GM19372 (cell line): Measurements from ENCODE around the gene TOMM40L.
"Not testable (repeated sequence)": the region's sequence is repeated elsewhere in the genome, so short reads cannot be mapped to it uniquely, and the experiment has no call there.

Experiments used
- ATAC-seq: cut with Tn5 transposase; IDR thresholded peaks from one replicate; pipeline ENCODE4 v1.9.1; 2021; ENCODE audit warnings: mild to moderate bottlenecking, low read depth, moderate library complexity; ENCODE audit not compliant: unreplicated experiment

The TOMM40L gene

DNA sequence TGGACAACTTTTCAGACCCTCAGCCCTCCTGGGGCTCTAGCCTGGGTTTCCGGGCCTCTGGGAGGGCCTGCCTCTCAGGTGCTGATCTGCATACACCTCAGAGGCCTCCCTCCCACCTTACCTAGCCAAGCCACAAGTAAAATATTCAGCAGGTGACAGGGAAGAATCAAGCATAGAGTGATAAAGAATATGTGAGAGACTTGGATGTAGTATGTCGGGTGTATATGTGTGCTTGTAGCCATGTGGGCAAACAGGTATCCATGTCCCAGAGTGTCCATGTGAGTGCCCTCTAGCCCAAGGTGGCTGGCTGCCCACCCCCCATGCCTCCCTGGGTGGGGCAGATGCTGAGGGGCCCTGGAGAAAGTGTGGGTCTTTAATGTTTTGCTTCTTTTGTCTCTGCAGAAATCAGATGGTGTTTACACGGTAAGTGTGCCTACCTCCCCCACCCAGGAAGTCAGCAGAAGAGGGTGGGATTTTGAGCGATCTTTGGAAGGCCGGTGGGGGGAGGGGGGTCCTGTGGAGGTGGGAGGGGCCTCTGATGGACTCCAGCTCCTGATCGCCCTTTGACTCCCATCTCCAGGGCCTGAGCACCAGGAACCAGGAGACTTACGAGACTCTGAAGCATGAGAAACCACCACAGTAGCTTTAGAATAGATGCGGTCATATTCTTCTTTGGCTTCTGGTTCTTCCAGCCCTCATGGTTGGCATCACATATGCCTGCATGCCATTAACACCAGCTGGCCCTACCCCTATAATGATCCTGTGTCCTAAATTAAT is 7.4 kb upstream of the TOMM40L start:
- ATAC-seq, result no peak

DNA sequence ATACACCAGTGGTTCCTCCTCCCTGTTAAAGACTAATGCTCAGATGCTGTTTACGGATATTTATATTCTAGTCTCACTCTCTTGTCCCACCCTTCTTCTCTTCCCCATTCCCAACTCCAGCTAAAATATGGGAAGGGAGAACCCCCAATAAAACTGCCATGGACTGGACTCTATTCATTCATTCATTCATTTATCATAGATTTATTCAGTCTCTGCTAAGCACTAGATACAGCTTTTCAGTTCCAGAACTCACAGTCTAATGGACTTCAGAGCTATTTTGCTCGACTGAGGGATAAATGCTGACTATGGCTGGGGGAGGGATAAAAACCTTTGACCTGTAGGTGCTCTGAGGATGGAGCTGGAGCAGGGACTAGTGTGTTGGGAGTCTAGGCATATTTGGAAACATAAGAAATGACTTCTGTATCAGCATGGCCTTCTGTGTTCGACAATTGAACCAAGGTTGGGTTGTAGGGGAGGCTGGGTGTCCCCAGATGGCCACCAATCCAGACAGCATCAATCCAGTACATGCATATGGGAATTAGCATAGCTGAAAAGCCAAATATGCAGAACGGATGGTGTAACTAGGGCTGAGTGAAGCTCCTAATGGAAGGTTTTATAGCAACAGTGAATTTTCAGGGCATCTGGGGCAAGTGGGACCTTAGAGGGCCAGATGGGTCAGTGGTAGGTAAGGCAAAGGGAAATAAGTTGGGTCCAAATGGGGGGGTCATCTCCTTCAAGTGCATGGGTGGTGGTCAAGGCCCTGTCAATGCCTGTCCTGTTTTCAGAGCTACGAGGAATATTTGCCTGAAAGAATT is 6.6 kb upstream of the TOMM40L start:
- ATAC-seq, result no peak

GRCh38 chr1:161220002-161220401 is 5.9 kb upstream of the TOMM40L start:
- no peak for ATAC-seq

- no peak for ATAC-seq
These were observed 3.5 kb upstream of the TOMM40L start for GRCh38 chr1:161222175-161223019.

DNA sequence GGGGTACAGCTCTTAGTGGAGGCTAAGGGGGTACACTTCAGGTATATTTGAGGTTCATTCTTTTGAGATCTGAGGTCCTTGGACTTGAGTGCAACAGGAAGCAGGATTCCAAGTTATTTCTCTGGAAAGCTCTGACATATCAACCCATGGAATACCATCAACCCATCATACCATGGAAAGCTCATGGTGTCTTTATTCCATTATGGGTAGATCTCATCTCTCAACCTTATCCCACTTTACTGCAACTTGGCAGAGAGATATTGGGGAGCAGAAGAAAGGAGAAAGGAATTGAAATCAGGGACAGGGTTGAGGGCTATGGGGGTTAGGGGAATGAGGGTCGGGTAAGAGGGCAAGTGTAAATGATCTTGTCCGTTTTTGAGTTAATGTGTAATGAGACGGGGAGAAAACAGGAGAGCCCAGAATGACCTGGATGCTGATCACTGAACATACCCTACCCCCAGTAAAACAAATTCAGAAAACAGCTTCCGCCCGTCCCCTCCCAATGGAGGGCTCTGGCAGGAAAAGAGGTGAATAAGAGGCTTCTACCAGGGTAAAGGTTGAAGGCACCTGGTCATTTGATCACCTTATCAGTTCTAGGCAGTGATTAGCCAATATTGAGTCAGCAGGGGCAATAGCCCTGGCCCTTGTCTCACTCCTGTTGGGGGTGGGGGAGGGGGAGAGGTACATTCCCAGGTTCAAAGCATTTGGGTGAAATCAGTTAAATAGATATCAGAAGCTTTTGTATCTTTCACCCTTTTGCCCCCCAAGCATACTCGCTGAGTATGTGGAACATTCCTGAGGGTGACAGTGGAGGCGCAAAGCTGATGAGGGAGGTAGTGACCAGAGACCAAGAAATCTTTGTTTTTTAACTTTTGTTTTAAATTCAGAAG is 1.8 kb upstream of the TOMM40L start:
- no peak for ATAC-seq

DNA sequence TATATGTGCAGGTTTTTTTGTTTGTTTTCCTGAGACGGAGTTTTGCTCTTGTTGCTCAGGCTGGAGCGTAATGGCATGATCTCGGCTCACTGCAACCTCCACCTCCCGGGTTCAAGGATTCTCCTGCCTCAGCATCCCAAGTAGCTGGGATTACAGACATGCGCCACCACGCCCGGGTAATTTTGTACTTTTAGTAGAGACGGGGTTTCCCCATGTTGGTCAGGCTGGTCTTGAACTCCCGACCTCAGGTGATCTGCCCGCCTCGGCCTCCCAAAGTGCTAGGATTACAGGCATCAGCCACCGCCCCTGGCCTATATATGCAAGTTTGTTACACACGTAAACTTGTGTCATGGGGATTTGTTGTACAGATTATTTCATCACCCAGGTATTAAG is 1.2 kb upstream of the TOMM40L start:
- ATAC-seq, result not testable (repeated sequence)

- ATAC-seq, result no peak
These were observed 704 bp upstream of the TOMM40L start for GRCh38 chr1:161225178-161225533.

DNA sequence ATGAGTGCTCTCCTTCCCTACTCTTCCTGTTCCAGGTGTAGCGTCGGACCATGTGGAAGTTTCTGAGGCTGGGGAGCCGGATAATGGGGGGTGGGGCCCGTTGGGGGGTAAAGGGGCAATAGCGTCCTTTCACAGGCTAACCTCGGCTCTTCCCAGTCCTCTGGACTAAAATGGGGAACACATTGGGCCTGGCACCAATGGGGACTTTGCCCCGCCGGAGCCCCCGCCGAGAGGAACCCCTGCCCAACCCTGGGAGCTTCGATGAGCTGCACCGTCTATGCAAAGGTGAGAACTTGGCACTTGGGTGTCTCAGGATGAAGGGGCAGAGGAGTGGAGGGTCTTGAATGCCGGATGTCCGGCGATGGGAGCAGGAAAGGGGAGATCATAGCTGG is 456 bp downstream of the TOMM40L start:
- no peak for ATAC-seq

DNA sequence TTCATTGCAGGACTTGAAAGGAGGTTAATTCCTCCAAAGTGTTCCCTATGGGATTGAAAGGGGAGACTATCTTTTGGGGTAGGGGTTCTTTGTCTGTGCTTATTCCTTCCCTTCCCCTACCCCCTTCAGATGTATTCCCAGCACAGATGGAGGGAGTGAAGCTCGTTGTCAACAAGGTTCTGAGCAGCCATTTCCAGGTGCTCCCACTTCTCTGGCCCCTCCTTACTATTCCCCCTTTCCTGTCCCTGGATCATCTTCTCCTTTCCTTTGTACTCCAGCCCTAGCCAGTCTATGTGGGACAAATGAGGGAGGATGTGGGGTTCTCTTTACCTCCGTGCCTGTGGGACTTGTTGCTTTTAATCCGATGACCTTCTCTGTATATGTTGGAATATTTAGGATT is 899 bp downstream of the TOMM40L start:
- no peak for ATAC-seq

GRCh38 chr1:161227196-161227871 is 1.5 kb downstream of the TOMM40L start:
- no peak for ATAC-seq

GRCh38 chr1:161228032-161228431 is 2.2 kb downstream of the TOMM40L start:
- ATAC-seq, result no peak

DNA sequence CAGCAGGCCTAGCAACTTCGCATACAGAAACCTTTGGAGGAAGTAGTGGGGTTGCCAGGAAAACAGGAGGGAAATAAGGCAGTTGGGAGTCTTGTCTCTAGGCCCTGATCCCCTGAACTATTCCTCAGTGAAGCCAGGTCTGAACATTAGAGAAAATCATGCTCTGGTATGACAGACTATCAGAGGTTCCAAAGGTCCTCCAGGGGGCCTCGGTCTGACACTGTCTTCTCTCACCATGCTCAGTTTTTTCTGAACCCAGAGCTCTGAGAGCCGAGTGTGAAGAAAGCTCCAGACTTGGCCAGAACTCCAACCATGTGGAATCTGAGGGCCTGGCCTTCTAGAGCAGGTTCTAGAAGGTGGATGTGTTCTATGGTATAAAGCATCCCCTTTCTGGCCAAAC is 4.0 kb downstream of the TOMM40L start:
- no peak for ATAC-seq

DNA sequence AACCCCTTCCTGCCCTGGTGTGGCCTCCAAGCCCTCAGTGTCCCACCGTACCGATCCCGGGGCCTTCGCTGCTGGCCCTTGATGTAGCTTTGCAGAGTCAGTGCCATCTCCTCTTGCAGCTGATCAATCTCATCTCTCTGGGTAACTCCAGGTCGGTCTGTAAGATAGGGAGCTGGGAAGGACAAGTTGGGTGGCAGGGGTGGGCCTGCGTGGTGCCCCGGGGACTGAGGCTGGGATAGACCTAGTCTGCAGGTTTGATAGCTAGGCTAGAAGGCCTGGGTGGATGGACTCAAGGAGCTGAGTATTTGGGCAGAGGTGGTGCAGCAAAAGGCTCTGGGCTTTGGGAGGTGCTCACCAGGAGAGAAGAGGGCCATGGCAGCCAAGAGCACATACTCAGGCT is 4.9 kb downstream of the TOMM40L start:
- ATAC-seq, result no peak

DNA sequence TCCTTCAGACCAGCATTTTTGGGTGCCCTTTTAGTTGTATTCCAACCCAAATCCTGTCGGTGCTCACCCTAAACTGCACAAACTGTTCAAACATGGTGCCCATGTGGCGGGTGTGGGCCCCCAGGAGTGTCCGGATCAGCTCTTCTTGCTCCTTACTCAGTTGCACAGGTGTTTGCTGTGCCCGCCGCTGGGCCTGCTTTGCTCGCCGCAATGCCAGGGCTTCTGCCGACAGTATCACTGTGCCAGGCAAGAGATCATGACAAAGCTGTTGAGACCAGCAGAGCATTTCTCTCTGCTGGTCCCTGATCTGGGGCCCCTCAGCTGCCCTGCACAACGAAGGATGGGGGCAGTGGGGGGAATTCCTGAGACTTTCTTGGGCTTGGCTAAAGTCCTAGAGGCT is 7.2 kb downstream of the TOMM40L start:
- ATAC-seq, result no peak

DNA sequence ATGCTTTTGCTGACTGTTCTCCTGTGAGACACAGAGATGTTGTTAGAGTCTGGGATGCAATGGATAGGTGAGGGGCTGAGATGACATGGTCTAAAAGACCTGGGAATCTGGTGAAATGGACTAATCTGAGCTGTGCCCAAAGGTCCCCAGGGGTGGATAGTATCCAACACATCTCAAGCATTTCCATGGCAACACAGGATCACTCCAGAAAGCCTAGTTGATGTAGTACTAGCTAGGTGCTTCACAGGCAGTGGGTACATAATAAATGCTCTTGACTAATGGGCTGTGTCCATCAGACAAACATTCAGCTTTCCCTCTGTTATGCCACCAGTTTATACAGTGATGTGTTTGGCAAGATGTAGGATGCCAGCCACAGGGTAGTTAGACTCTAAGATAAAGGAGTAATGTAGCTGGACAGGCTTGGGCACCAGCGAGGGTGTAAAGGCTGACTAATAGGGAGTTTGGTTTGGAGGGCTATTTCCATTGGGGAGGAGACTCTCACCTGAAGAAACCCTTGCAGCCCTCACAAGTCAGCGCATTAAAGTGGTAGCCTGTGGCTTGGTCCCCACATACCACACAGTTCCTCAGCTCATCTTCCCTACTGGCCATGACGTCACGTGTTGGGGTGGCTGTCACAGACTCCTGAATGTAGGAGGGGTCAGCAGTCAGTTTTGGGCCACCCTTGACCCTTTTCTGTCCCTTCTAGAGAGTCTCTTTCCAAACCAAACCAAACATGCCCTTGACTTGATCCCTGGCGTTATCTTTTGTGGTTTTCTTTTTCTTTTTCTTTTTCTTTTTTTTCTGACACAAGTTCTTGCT is 10.3 kb downstream of the TOMM40L start:
- ATAC-seq, result no peak

DNA sequence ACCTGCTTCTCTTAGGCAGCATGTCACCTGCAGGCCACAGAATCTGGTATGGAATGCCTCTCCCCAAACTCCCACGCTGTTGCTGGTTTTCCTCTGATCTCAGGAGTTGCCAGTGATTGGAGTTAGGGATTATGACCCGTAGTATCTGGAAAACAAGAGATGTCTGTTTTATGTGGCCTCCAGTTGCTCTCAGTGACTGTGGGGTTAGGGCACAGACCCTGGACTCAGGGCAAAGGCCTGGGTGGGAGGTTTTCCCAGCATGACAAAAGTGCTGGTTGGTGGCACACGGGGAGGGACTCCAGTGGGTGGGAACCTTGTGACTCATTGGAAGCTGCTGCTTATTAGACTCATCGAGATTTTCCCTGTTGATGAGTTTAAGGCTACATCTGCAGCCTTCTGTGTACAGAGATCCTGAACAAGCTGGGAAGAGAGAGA is 12.2 kb downstream of the TOMM40L start, which contains the start of gene NR1I3:
TSS of gene NR1I3 (minus strand) at position 165 of the 435 bp plus-strand sequence. CDS start 1,638 bp downstream, outside the sequence.
- no peak for ATAC-seq

DNA sequence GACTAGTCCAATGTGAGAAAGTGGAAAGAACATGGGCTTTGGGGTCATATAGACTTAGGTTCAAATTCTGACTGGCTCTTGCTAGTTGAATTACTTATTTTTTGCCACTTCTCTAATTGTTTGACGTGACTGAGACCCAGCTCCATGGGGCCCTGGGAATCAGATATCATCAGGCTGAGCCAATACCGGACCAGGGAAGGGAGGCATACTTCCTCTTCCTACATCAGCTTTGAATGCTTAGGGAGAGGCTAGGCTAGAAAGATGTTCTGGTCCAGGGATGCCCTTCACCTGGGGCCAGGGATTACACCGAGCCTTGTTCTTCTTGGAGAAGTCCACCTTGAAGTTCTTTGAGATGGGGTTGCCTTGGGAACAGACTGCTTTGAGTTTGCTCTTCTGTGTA is 15.8 kb downstream of the TOMM40L start:
- no peak for ATAC-seq

DNA sequence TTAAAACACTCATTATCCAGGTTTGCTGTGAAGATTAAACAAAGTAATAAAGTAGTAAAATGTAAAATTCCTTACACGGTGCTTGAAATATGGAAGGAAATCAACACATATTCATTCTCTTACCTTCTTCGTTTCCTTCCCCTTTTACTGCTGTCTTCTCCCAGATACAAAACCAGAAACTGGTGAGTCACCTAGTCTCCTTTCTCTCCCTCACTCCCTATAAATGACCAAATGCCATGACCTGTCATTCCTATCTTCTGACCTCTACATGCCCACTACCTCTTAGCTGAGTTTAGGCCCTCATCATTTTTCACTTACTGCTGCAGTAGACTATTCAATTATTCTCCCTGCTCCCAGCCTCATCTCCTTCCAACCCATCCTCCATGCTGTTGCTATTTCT is 16.5 kb downstream of the TOMM40L start:
- ATAC-seq, result no peak

GRCh38 chr1:161244888-161245287 is 19.0 kb downstream of the TOMM40L start:
- no peak for ATAC-seq
